Measurements from ENCODE around the gene OSBPL6. TPM values are rescaled to one million over a fixed set of nuclear protein-coding genes. Genes with fewer than 3 reads are reported as not detected.
A peak's percentile ranks its signal among the peaks of the same experiment; 100 is the strongest.

Gene OSBPL6
- total RNA-seq, 1 donor from 2014 or later, result 14.0 TPM

DNA sequence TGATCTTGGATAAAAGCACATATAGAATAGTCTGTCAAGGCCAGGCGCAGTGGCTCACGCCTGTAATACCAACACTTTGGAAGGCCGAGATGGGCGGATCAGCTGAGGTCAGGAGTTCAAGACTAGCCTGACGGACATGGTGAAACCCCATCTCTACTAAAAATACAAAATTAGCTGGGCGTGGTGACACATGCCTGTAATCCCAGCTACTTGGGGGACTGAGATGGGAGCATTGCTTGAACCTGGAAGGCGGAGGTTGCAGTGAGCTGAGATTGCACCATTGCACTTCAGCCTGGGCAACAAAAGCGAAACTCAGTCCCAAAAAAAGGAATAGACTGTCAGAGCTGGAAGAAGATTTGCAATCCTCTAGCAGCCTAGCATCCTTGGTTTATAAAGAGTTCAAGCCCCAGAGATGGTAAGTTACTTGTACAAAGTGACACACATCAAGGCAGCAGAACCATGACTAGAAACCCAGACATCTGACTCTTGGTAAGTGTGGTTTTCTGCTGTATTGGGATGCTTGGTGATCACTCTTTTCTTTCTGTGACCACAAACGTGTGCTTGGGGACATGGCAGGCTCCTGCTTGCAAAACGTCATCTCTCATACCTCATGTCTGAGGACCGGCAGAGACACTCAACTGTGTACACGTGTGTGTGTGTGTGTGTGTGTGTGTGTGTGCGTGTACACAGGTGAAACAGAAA, 69.0 kb downstream of the OSBPL6 start:
- H3K27ac Mint-ChIP-seq, result no peak overlapping the region
- TF ChIP-seq EZH2 (IDR thresholded peaks at IDR 0.05) (no peak), EZH2phosphoT487 (IDR thresholded peaks at IDR 0.05) (no peak)
- TF ChIP-seq, protein P1, sequence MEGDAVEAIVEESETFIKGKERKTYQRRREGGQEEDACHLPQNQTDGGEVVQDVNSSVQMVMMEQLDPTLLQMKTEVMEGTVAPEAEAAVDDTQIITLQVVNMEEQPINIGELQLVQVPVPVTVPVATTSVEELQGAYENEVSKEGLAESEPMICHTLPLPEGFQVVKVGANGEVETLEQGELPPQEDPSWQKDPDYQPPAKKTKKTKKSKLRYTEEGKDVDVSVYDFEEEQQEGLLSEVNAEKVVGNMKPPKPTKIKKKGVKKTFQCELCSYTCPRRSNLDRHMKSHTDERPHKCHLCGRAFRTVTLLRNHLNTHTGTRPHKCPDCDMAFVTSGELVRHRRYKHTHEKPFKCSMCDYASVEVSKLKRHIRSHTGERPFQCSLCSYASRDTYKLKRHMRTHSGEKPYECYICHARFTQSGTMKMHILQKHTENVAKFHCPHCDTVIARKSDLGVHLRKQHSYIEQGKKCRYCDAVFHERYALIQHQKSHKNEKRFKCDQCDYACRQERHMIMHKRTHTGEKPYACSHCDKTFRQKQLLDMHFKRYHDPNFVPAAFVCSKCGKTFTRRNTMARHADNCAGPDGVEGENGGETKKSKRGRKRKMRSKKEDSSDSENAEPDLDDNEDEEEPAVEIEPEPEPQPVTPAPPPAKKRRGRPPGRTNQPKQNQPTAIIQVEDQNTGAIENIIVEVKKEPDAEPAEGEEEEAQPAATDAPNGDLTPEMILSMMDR (IDR thresholded peaks at IDR 0.05), result no peak
- Histone ChIP-seq H3K27me3 (no peaks in the 10 kb centered on the region), H3K4me2 (no peak overlapping the region), H2AFZ (replicated peaks) (no peak overlapping the region), H4K20me1 (ENCODE audit: low read depth) (no peaks in the 10 kb centered on the region), H3K4me3 (no peak overlapping the region), H3K36me3 (no peaks in the 10 kb centered on the region), H3K79me2 (ENCODE audit: low read depth) (no peaks in the 10 kb centered on the region), H3F3A (ENCODE audit: low read depth) (peaks cover 5% of the 10 kb centered on the region), H3K27ac (no peak overlapping the region), H3K4me1 (peaks cover 12% of the 10 kb centered on the region), H3K9ac (no peak overlapping the region), H3K9me3 (ENCODE audit: low read depth) (no peaks in the 10 kb centered on the region)
- H3K4me3 Mint-ChIP-seq, result no peak overlapping the region
- H3K36me3 Mint-ChIP-seq, result no peaks in the 10 kb centered on the region
- peaks cover 3% of the 10 kb centered on the region for H3K27me3 Mint-ChIP-seq (ENCODE audit: insufficient read depth, low read depth)
- peaks cover 5% of the 10 kb centered on the region for H3K4me1 Mint-ChIP-seq
- no peak for DNase-seq (ENCODE audit: low spot score)
- H3K9me3 Mint-ChIP-seq, result no peaks in the 10 kb centered on the region

DNA sequence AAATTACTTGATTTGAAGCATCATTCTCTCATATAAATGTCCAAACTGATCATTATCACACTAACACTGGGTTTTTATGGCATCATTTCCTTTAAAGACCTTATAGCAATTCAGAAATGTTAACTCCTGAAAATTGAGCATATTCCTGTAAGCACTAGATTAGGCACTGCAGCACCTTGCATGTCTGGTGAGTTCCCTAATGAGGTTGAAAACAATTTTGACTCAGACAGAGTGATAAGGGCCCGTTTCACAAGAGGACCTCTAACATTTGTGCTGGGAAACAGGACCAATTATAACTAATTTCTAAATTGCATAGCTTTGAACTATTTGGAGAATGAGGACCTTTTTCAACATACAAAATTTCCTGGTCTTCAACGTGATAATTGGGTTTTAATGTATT, 69.9 kb downstream of the OSBPL6 start:
- H3K4me3 Mint-ChIP-seq, result no peak overlapping the region
- H3K36me3 Mint-ChIP-seq, result no peaks in the 10 kb centered on the region
- Histone ChIP-seq H3K4me3 (no peak overlapping the region), H3K79me2 (ENCODE audit: low read depth) (no peaks in the 10 kb centered on the region), H3K9me3 (ENCODE audit: low read depth) (no peaks in the 10 kb centered on the region), H3K27me3 (no peaks in the 10 kb centered on the region), H2AFZ (replicated peaks) (no peak overlapping the region), H3K9ac (no peak overlapping the region), H3K36me3 (no peaks in the 10 kb centered on the region), H3K4me1 (peaks cover 12% of the 10 kb centered on the region), H3K4me2 (no peak overlapping the region), H3K27ac (no peak overlapping the region), H4K20me1 (ENCODE audit: low read depth) (no peaks in the 10 kb centered on the region), H3F3A (ENCODE audit: low read depth) (peaks cover 5% of the 10 kb centered on the region)
- H3K27ac Mint-ChIP-seq, result no peak overlapping the region
- TF ChIP-seq, protein P1 (IDR thresholded peaks at IDR 0.05), result no peak
- TF ChIP-seq EZH2 (IDR thresholded peaks at IDR 0.05), result no peak
- no peak for TF ChIP-seq EZH2phosphoT487 (IDR thresholded peaks at IDR 0.05)
- no peak for DNase-seq (ENCODE audit: low spot score)
- peaks cover 3% of the 10 kb centered on the region for H3K27me3 Mint-ChIP-seq (ENCODE audit: insufficient read depth, low read depth)
- H3K4me1 Mint-ChIP-seq, result no peaks in the 10 kb centered on the region
- no peaks in the 10 kb centered on the region for H3K9me3 Mint-ChIP-seq

DNA sequence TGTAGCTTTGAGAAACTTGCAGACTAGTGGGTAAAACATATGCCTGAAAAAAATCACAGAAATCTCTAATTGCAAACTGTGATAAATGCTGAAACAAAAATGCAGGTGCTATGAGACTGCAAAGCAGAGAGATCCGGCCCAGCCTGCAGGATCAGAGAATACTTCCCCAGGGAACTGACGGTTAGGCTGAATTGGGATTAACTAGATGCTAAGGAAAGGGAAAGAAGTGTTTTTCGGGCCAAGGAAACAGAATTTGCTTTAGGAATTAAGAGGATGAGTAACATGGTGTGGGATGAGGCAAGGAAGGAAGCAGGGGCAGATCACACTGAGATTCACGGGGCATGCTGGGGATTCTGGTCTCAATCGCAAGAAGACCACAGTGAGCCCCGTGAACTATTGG, 71.5 kb downstream of the OSBPL6 start:
- Mint-ChIP-seq H3K27ac (no peak overlapping the region), H3K36me3 (no peaks in the 10 kb centered on the region), H3K27me3 (ENCODE audit: insufficient read depth, low read depth) (no peaks in the 10 kb centered on the region), H3K4me1 (no peaks in the 10 kb centered on the region), H3K4me3 (no peak overlapping the region), H3K9me3 (no peaks in the 10 kb centered on the region)
- Histone ChIP-seq H3K4me1 (peaks cover 12% of the 10 kb centered on the region), H3K4me3 (no peak overlapping the region), H3K36me3 (no peaks in the 10 kb centered on the region), H3K79me2 (ENCODE audit: low read depth) (no peaks in the 10 kb centered on the region), H3K27me3 (no peaks in the 10 kb centered on the region), H3K9me3 (ENCODE audit: low read depth) (no peaks in the 10 kb centered on the region), H3F3A (ENCODE audit: low read depth) (peaks cover 5% of the 10 kb centered on the region), H4K20me1 (ENCODE audit: low read depth) (no peaks in the 10 kb centered on the region), H3K4me2 (no peak overlapping the region), H3K27ac (peak overlapping the region; percentile 22), H3K9ac (no peak overlapping the region), H2AFZ (replicated peaks) (no peak overlapping the region)
- no peak for DNase-seq (ENCODE audit: low spot score)
- no peak for TF ChIP-seq EZH2 (IDR thresholded peaks at IDR 0.05)
- no peak for TF ChIP-seq EZH2phosphoT487 (IDR thresholded peaks at IDR 0.05)
- TF ChIP-seq, protein P1 (IDR thresholded peaks at IDR 0.05), result no peak

All from neural progenitor cell (in vitro differentiated cells).